ENCODE measurements around the gene PPP1R1B. TPM values are rescaled to one million over a fixed set of nuclear protein-coding genes. Genes with fewer than 3 reads are reported as not detected.

The PPP1R1B gene
- polyA plus RNA-seq, 4 donors, result 37.5 to 266 (median 45.8) TPM

- Histone ChIP-seq H3K36me3 (ENCODE audit: control insufficient read depth in 3 of 3, insufficient read depth in 2 of 3, low read depth in 1 of 3, low read length in 3 of 3) (peaks cover 0 to 69% (median 9%) of the 10 kb centered on the region in 3 donors), H3K27ac (ENCODE audit: low read depth in 1 of 3, low read length in 2 of 3) (peak overlapping the region in 1 of 3 donors; percentile 49), H3K4me3 (ENCODE audit: low read depth in 1 of 3, low read length in 3 of 3) (no peak overlapping the region), H3K27me3 (ENCODE audit: control insufficient read depth in 3 of 3, insufficient read depth in 3 of 3, low read length in 3 of 3) (no peaks in the 10 kb centered on the region), H3K9me3 (ENCODE audit: control insufficient read depth in 2 of 2, insufficient read depth in 1 of 2, low read depth in 1 of 2, low read length in 1 of 2) (no peaks in the 10 kb centered on the region), H3K4me1 (ENCODE audit: control insufficient read depth in 3 of 3, insufficient read depth in 2 of 3, low read depth in 1 of 3, low read length in 2 of 3) (peaks cover 2 to 33% (median 4%) of the 10 kb centered on the region in 3 donors)
- DNase-seq (peak in 1 of 2 donors; percentile 9), FAIRE-seq (no peak)
- 58 to 77% (median 73%) methylated on average over 11 to 12 of the region's 12 CpGs for WGBS, 3 donors
These were observed 26.5 kb downstream of the PPP1R1B start for GRCh38 chr17:39653316-39653661.

- FAIRE-seq (no peak), DNase-seq (peak; percentile 74 to 76)
- Histone ChIP-seq H3K4me1 (ENCODE audit: control insufficient read depth in 3 of 3, insufficient read depth in 2 of 3, low read depth in 1 of 3, low read length in 2 of 3) (peaks cover 2 to 28% (median 4%) of the 10 kb centered on the region in 3 donors), H3K27me3 (ENCODE audit: control insufficient read depth in 3 of 3, insufficient read depth in 3 of 3, low read length in 3 of 3) (no peaks in the 10 kb centered on the region), H3K9me3 (ENCODE audit: control insufficient read depth in 2 of 2, insufficient read depth in 1 of 2, low read depth in 1 of 2, low read length in 1 of 2) (no peaks in the 10 kb centered on the region), H3K36me3 (ENCODE audit: control insufficient read depth in 3 of 3, insufficient read depth in 2 of 3, low read depth in 1 of 3, low read length in 3 of 3) (peaks cover 0 to 71% (median 12%) of the 10 kb centered on the region in 3 donors), H3K27ac (ENCODE audit: low read depth in 1 of 3, low read length in 2 of 3) (no peak overlapping the region), H3K4me3 (ENCODE audit: low read depth in 1 of 3, low read length in 3 of 3) (no peak overlapping the region)
- 50 to 63% (median 50%) methylated on average over 14 of the region's 14 CpGs for WGBS, 3 donors
These were observed 27.0 kb downstream of the PPP1R1B start for GRCh38 chr17:39653662-39654331.

GRCh38 chr17:39655105-39655504, 28.4 kb downstream of the PPP1R1B start:
- H3K9me3 ChIP-seq (ENCODE audit: control insufficient read depth in 2 of 2, insufficient read depth in 1 of 2, low read depth in 1 of 2, low read length in 1 of 2), result no peaks in the 10 kb centered on the region
- FAIRE-seq (no peak), DNase-seq (no peak)
- H3K4me1 ChIP-seq (ENCODE audit: control insufficient read depth in 3 of 3, insufficient read depth in 2 of 3, low read depth in 1 of 3, low read length in 2 of 3), result peaks cover 2 to 28% (median 4%) of the 10 kb centered on the region in 3 donors
- H3K4me3 ChIP-seq (ENCODE audit: low read depth in 1 of 3, low read length in 3 of 3), result no peak overlapping the region
- 93% methylated on average over 2 of the region's 2 CpGs for WGBS, 3 donors
- H3K27me3 ChIP-seq (ENCODE audit: control insufficient read depth in 3 of 3, insufficient read depth in 3 of 3, low read length in 3 of 3), result no peaks in the 10 kb centered on the region
- peaks cover 3 to 80% (median 19%) of the 10 kb centered on the region in 3 donors for H3K36me3 ChIP-seq (ENCODE audit: control insufficient read depth in 3 of 3, insufficient read depth in 2 of 3, low read depth in 1 of 3, low read length in 3 of 3)
- no peak overlapping the region for H3K27ac ChIP-seq (ENCODE audit: low read depth in 1 of 3, low read length in 2 of 3)

GRCh38 chr17:39658346-39658745, 31.6 kb downstream of the PPP1R1B start:
- DNase-seq (no peak), FAIRE-seq (no peak)
- Histone ChIP-seq H3K27me3 (ENCODE audit: control insufficient read depth in 3 of 3, insufficient read depth in 3 of 3, low read length in 3 of 3) (no peaks in the 10 kb centered on the region), H3K27ac (ENCODE audit: low read depth in 1 of 3, low read length in 2 of 3) (no peak overlapping the region), H3K36me3 (ENCODE audit: control insufficient read depth in 3 of 3, insufficient read depth in 2 of 3, low read depth in 1 of 3, low read length in 3 of 3) (peaks cover 15 to 95% (median 33%) of the 10 kb centered on the region in 3 donors), H3K9me3 (ENCODE audit: control insufficient read depth in 2 of 2, insufficient read depth in 1 of 2, low read depth in 1 of 2, low read length in 1 of 2) (no peaks in the 10 kb centered on the region), H3K4me1 (ENCODE audit: control insufficient read depth in 3 of 3, insufficient read depth in 2 of 3, low read depth in 1 of 3, low read length in 2 of 3) (peaks cover 0 to 10% (median 3%) of the 10 kb centered on the region in 3 donors), H3K4me3 (ENCODE audit: low read depth in 1 of 3, low read length in 3 of 3) (no peak overlapping the region)
- WGBS, 3 donors, result 90 to 96% (median 92%) methylated on average over 11 of the region's 11 CpGs

- Histone ChIP-seq H3K9me3 (ENCODE audit: control insufficient read depth in 2 of 2, insufficient read depth in 1 of 2, low read depth in 1 of 2, low read length in 1 of 2) (no peaks in the 10 kb centered on the region), H3K27me3 (ENCODE audit: control insufficient read depth in 3 of 3, insufficient read depth in 3 of 3, low read length in 3 of 3) (no peaks in the 10 kb centered on the region), H3K4me3 (ENCODE audit: low read depth in 1 of 3, low read length in 3 of 3) (no peak overlapping the region), H3K27ac (ENCODE audit: low read depth in 1 of 3, low read length in 2 of 3) (no peak overlapping the region), H3K36me3 (ENCODE audit: control insufficient read depth in 3 of 3, insufficient read depth in 2 of 3, low read depth in 1 of 3, low read length in 3 of 3) (peaks cover 15 to 91% (median 33%) of the 10 kb centered on the region in 3 donors), H3K4me1 (ENCODE audit: control insufficient read depth in 3 of 3, insufficient read depth in 2 of 3, low read depth in 1 of 3, low read length in 2 of 3) (peaks cover 0 to 9% (median 3%) of the 10 kb centered on the region in 3 donors)
- no peak for DNase-seq
- 83 to 100% (median 89%) methylated on average over 1 to 3 of the region's 3 CpGs for WGBS, 3 donors
- FAIRE-seq, result no peak
These were observed 32.0 kb downstream of the PPP1R1B start for GRCh38 chr17:39658760-39659159.

GRCh38 chr17:39659279-39660010, 32.7 kb downstream of the PPP1R1B start:
- Histone ChIP-seq H3K9me3 (ENCODE audit: control insufficient read depth in 2 of 2, insufficient read depth in 1 of 2, low read depth in 1 of 2, low read length in 1 of 2) (no peaks in the 10 kb centered on the region), H3K27ac (ENCODE audit: low read depth in 1 of 3, low read length in 2 of 3) (peak overlapping the region in 1 of 3 donors; percentile 5), H3K4me1 (ENCODE audit: control insufficient read depth in 3 of 3, insufficient read depth in 2 of 3, low read depth in 1 of 3, low read length in 2 of 3) (peaks cover 0 to 15% (median 7%) of the 10 kb centered on the region in 3 donors), H3K27me3 (ENCODE audit: control insufficient read depth in 3 of 3, insufficient read depth in 3 of 3, low read length in 3 of 3) (no peaks in the 10 kb centered on the region), H3K36me3 (ENCODE audit: control insufficient read depth in 3 of 3, insufficient read depth in 2 of 3, low read depth in 1 of 3, low read length in 3 of 3) (peaks cover 15 to 87% (median 33%) of the 10 kb centered on the region in 3 donors), H3K4me3 (ENCODE audit: low read depth in 1 of 3, low read length in 3 of 3) (no peak overlapping the region)
- 61 to 79% (median 73%) methylated on average over 15 of the region's 15 CpGs for WGBS, 3 donors
- FAIRE-seq (no peak), DNase-seq (no peak)

GRCh38 chr17:39660011-39660360, 33.2 kb downstream of the PPP1R1B start:
- peaks cover 15 to 82% (median 33%) of the 10 kb centered on the region in 3 donors for H3K36me3 ChIP-seq (ENCODE audit: control insufficient read depth in 3 of 3, insufficient read depth in 2 of 3, low read depth in 1 of 3, low read length in 3 of 3)

GRCh38 chr17:39660397-39661385, 33.9 kb downstream of the PPP1R1B start:
- no peak for DNase-seq
- no peak for FAIRE-seq
- WGBS, 3 donors, result 88 to 90% (median 88%) methylated on average over 33 to 35 of the region's 35 CpGs
- Histone ChIP-seq H3K4me3 (ENCODE audit: low read depth in 1 of 3, low read length in 3 of 3) (no peak overlapping the region), H3K27ac (ENCODE audit: low read depth in 1 of 3, low read length in 2 of 3) (no peak overlapping the region), H3K27me3 (ENCODE audit: control insufficient read depth in 3 of 3, insufficient read depth in 3 of 3, low read length in 3 of 3) (no peaks in the 10 kb centered on the region), H3K36me3 (ENCODE audit: control insufficient read depth in 3 of 3, insufficient read depth in 2 of 3, low read depth in 1 of 3, low read length in 3 of 3) (peaks cover 15 to 77% (median 33%) of the 10 kb centered on the region in 3 donors), H3K4me1 (ENCODE audit: control insufficient read depth in 3 of 3, insufficient read depth in 2 of 3, low read depth in 1 of 3, low read length in 2 of 3) (peaks cover 0 to 15% (median 7%) of the 10 kb centered on the region in 3 donors), H3K9me3 (ENCODE audit: control insufficient read depth in 2 of 2, insufficient read depth in 1 of 2, low read depth in 1 of 2, low read length in 1 of 2) (no peaks in the 10 kb centered on the region)

More at GRCh38 chr17:39660011-39660360, 33.2 kb downstream of the PPP1R1B start:
- Histone ChIP-seq H3K4me1 (ENCODE audit: control insufficient read depth in 3 of 3, insufficient read depth in 2 of 3, low read depth in 1 of 3, low read length in 2 of 3) (peaks cover 0 to 15% (median 7%) of the 10 kb centered on the region in 3 donors), H3K4me3 (ENCODE audit: low read depth in 1 of 3, low read length in 3 of 3) (no peak overlapping the region), H3K27ac (ENCODE audit: low read depth in 1 of 3, low read length in 2 of 3) (peak overlapping the region in 1 of 3 donors; percentile 0), H3K9me3 (ENCODE audit: control insufficient read depth in 2 of 2, insufficient read depth in 1 of 2, low read depth in 1 of 2, low read length in 1 of 2) (no peaks in the 10 kb centered on the region), H3K27me3 (ENCODE audit: control insufficient read depth in 3 of 3, insufficient read depth in 3 of 3, low read length in 3 of 3) (no peaks in the 10 kb centered on the region)
- no peak for FAIRE-seq
- WGBS, 3 donors, result 79 to 86% (median 79%) methylated on average over 5 of the region's 5 CpGs
- no peak for DNase-seq

Measured in small intestine (tissue), 7 donors.